Measurements from ENCODE around the gene LMTK2.

The LMTK2 gene

GRCh38 chr7:98221611-98222532, 115.2 kb downstream of the LMTK2 start:
- no peak for TF ChIP-seq CTCF (IDR thresholded peaks at IDR 0.05)
- Histone ChIP-seq H3K9me3 (no peaks in the 10 kb centered on the region), H3K27me3 (no peaks in the 10 kb centered on the region), H3K36me3 (peaks cover 80% of the 10 kb centered on the region), H3K4me1 (ENCODE audit: control insufficient read depth in 1 of 2, insufficient read depth in 1 of 2, low read depth in 1 of 2, low read length in 1 of 2) (no peaks in the 10 kb centered on the region), H3K4me3 (ENCODE audit: low read depth in 1 of 2, low read length in 1 of 2) (no peak overlapping the region), H3K27ac (no peak overlapping the region)

- no peak overlapping the region for H3K4me3 ChIP-seq (ENCODE audit: low read depth in 1 of 2, low read length in 1 of 2)
- no peaks in the 10 kb centered on the region for H3K4me1 ChIP-seq (ENCODE audit: control insufficient read depth in 1 of 2, insufficient read depth in 1 of 2, low read depth in 1 of 2, low read length in 1 of 2)
- no peaks in the 10 kb centered on the region for H3K27me3 ChIP-seq
- TF ChIP-seq CTCF (IDR thresholded peaks at IDR 0.05) = no peak
- H3K36me3 ChIP-seq = peaks cover 80% of the 10 kb centered on the region
- no peaks in the 10 kb centered on the region for H3K9me3 ChIP-seq
- no peak overlapping the region for H3K27ac ChIP-seq
These were observed 116.0 kb downstream of the LMTK2 start for GRCh38 chr7:98222533-98223195.

- H3K27ac ChIP-seq = no peak overlapping the region
- H3K4me3 ChIP-seq (ENCODE audit: low read depth in 1 of 2, low read length in 1 of 2) = no peak overlapping the region
- H3K9me3 ChIP-seq = no peaks in the 10 kb centered on the region
- peaks cover 84% of the 10 kb centered on the region for H3K36me3 ChIP-seq
- no peaks in the 10 kb centered on the region for H3K27me3 ChIP-seq
- no peak for TF ChIP-seq CTCF (IDR thresholded peaks at IDR 0.05)
- H3K4me1 ChIP-seq (ENCODE audit: control insufficient read depth in 1 of 2, insufficient read depth in 1 of 2, low read depth in 1 of 2, low read length in 1 of 2) = no peaks in the 10 kb centered on the region
These were observed 116.8 kb downstream of the LMTK2 start for GRCh38 chr7:98223351-98223897.

- Histone ChIP-seq H3K27me3 (no peaks in the 10 kb centered on the region), H3K9me3 (no peaks in the 10 kb centered on the region), H3K4me3 (ENCODE audit: low read depth in 1 of 2, low read length in 1 of 2) (no peak overlapping the region), H3K27ac (no peak overlapping the region), H3K36me3 (peaks cover 91% of the 10 kb centered on the region), H3K4me1 (ENCODE audit: control insufficient read depth in 1 of 2, insufficient read depth in 1 of 2, low read depth in 1 of 2, low read length in 1 of 2) (no peaks in the 10 kb centered on the region)
- TF ChIP-seq CTCF (IDR thresholded peaks at IDR 0.05) = no peak
These were observed 117.4 kb downstream of the LMTK2 start for GRCh38 chr7:98223898-98224700.

- no peak for TF ChIP-seq CTCF (IDR thresholded peaks at IDR 0.05)
- H3K4me3 ChIP-seq (ENCODE audit: low read depth in 1 of 2, low read length in 1 of 2) = no peak overlapping the region
These were observed 118.1 kb downstream of the LMTK2 start for GRCh38 chr7:98224701-98225181.

More at GRCh38 chr7:98224701-98225181, 118.1 kb downstream of the LMTK2 start:
- no peak overlapping the region for H3K27ac ChIP-seq
- H3K36me3 ChIP-seq = peaks cover 94% of the 10 kb centered on the region
- H3K9me3 ChIP-seq = no peaks in the 10 kb centered on the region
- no peaks in the 10 kb centered on the region for H3K27me3 ChIP-seq
- H3K4me1 ChIP-seq (ENCODE audit: control insufficient read depth in 1 of 2, insufficient read depth in 1 of 2, low read depth in 1 of 2, low read length in 1 of 2) = no peaks in the 10 kb centered on the region
